HG03175 (cell line): ENCODE measurements around the gene FGF16.
"Not testable (repeated sequence)": the region's sequence is repeated elsewhere in the genome, so short reads cannot be mapped to it uniquely, and the experiment has no call there.

ENCODE experiments used
- ATAC-seq: cut with Tn5 transposase; IDR thresholded peaks from one replicate; pipeline ENCODE4 v1.9.1; 2021; ENCODE audit warnings: mild to moderate bottlenecking, moderate library complexity; ENCODE audit not compliant: unreplicated experiment

Gene FGF16

GRCh38 chrX:77446908-77447652, at the start of gene FGF16:
TSS of gene FGF16 (plus strand) at chrX:77447389. CDS start at chrX:77447675, 286 bp downstream.
- ATAC-seq: no peak

GRCh38 chrX:77398330-77398954, 48.7 kb upstream of the FGF16 start:
- no peak for ATAC-seq

- no peak for ATAC-seq
These were observed 42.8 kb upstream of the FGF16 start for GRCh38 chrX:77404419-77404818.

GRCh38 chrX:77407821-77408220, 39.4 kb upstream of the FGF16 start:
- ATAC-seq: not testable (repeated sequence)

- ATAC-seq: no peak
These were observed 34.6 kb upstream of the FGF16 start for GRCh38 chrX:77412631-77413030.

GRCh38 chrX:77415161-77415560, 32.0 kb upstream of the FGF16 start:
- no peak for ATAC-seq

- ATAC-seq: no peak
These were observed 31.3 kb upstream of the FGF16 start for GRCh38 chrX:77415882-77416281.

GRCh38 chrX:77422891-77423648, 24.1 kb upstream of the FGF16 start:
- no peak for ATAC-seq

- no peak for ATAC-seq
These were observed 20.4 kb upstream of the FGF16 start for GRCh38 chrX:77426811-77427210.

GRCh38 chrX:77427611-77428010, 19.6 kb upstream of the FGF16 start:
- ATAC-seq: no peak

GRCh38 chrX:77428551-77428950, 18.6 kb upstream of the FGF16 start:
- ATAC-seq: no peak

- ATAC-seq: no peak
These were observed 16.0 kb upstream of the FGF16 start for GRCh38 chrX:77431227-77431626.

GRCh38 chrX:77433001-77433400, 14.2 kb upstream of the FGF16 start:
- ATAC-seq: no peak

- no peak for ATAC-seq
These were observed 12.2 kb upstream of the FGF16 start for GRCh38 chrX:77434962-77435361.

GRCh38 chrX:77436271-77436670, 10.9 kb upstream of the FGF16 start:
- no peak for ATAC-seq

GRCh38 chrX:77436682-77437081, 10.5 kb upstream of the FGF16 start:
- ATAC-seq: no peak

- ATAC-seq: no peak
These were observed 6.9 kb upstream of the FGF16 start for GRCh38 chrX:77440330-77440729.

- no peak for ATAC-seq
These were observed 6.2 kb upstream of the FGF16 start for GRCh38 chrX:77441033-77441432.

GRCh38 chrX:77441479-77441878, 5.7 kb upstream of the FGF16 start:
- ATAC-seq: peak; percentile 58

GRCh38 chrX:77442728-77443127, 4.5 kb upstream of the FGF16 start:
- ATAC-seq: no peak

- ATAC-seq: no peak
These were observed 3.1 kb upstream of the FGF16 start for GRCh38 chrX:77444075-77444474.

GRCh38 chrX:77444545-77444944, 2.6 kb upstream of the FGF16 start:
- ATAC-seq: no peak
